ENCODE results near the gene NDEL1.

NDEL1 gene

GRCh38 chr17:8459107-8459506 lies 23.4 kb downstream of the NDEL1 start:
- DNase-seq: no peak

GRCh38 chr17:8459831-8460230 lies 24.1 kb downstream of the NDEL1 start:
- no peak for DNase-seq

DNA sequence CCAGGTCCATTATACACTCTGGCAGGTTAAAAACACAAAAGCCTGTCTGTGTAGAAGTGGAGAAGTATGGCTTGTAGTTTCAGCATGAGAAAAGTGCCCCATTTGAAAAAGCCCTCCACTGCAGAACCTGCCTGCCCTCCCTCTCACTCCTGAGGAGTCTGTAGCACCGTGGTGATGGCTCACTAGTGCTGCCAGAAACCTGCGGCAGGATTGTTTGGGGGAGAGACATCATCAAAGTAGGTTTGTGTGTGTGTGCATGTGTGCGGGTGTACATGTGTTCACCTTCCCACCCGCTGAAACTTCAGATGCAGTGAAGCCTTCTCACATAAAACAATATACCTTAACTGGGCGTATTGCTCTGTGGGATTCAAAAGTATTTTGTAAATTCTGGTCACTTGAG lies 26.9 kb downstream of the NDEL1 start:
- DNase-seq: no peak

GRCh38 chr17:8463099-8463498 lies 27.4 kb downstream of the NDEL1 start:
- DNase-seq: no peak

GRCh38 chr17:8464941-8465340 lies 29.3 kb downstream of the NDEL1 start:
- DNase-seq: no peak

DNA sequence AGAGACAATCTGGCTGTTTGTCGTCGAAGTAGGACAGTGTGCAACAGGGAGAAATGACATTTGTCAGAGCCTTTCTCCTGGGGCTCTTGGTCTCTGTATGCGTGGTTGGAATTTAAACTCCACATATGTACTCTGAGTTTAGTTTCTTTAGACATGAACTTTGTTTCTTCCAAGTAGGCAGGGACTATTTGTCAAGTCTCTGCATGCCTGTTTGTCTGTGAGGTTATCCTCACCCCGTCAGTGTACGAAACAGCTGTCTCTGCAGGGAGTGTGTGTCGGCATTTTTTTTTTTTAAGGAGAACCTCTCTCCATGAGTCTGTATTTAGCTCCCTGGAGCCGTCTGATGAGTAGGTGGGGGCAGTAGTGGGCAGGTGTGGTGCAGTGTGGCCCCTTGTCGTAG lies 29.7 kb downstream of the NDEL1 start:
- no peak for DNase-seq

DNA sequence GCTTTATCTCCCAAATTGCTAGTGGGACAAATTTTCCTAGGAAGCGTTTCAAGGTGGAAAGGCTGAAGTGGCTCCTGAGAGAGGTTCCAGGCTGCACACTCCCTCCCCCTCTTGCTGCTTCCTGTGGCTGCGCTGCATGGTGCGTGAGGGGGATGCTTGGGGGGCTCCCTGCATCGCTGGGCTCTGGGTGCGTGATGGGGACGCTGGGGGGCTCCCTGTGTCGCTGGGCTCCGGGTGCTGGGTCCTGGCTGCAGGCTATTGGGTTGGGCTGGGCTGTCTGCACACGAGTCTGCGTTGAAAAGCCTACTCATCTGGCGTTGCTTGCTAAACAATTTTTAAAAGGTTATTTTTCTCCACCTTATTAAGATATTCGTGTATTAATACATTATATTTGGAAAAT lies 30.1 kb downstream of the NDEL1 start:
- no peak for DNase-seq

DNA sequence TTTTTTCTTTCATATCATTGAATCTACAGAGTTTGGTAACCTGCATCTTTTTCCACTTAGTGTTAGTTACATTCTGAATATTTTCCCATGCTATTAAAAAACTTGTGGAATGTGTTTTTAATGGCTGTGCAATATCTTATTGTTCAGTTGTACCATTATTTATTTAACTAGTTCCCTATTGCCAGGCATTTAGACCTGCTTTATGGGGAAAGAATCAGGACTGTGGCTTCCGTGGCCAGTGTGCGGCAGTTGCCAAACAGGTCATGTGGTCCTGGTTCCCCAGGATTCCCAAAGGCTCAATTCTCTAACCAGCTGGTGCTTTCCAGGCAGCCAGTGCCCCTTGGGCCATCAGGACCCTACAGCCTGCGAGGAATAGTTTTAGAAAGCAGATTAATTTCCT lies 30.8 kb downstream of the NDEL1 start:
- DNase-seq: no peak

DNA sequence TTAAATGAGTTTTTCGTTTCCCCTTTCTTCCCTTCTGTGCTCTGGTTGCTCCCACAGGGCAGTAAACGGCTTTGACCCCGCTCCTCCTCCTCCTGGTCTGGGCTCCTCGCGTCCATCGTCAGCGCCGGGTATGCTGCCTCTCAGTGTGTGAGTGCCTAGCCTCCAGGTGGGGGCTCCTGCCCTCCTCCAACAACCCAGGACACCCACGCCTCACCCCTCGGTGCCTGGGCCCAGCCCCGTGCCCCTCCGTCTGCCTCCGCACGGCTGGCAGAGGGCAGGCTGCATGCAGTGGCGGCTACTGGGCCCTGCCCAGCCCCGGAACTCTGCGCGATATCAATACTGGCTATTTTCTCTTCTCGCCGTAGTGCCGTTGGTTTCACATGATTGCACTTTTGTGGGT lies 31.2 kb downstream of the NDEL1 start:
- DNase-seq: no peak

DNA sequence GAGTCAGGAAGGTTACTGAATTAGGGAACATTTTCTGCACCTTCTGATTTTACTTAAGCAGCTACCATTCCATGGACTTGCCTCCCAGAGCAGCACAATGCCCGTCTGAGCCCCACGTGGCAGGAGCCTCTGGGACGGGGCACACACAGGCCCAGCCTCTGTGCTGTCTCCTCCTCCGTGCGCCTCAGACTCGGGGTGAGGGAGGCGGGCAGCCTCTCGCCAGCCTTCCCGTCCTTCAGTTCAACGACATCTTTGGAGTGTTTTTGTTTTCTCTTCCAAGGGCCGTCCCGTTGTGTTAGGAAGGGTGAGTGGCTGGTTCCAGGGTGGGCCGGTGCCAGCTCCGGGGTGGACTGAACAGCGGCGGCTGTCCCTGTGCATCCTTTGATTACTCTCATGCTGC lies 31.8 kb downstream of the NDEL1 start:
- DNase-seq: no peak

DNA sequence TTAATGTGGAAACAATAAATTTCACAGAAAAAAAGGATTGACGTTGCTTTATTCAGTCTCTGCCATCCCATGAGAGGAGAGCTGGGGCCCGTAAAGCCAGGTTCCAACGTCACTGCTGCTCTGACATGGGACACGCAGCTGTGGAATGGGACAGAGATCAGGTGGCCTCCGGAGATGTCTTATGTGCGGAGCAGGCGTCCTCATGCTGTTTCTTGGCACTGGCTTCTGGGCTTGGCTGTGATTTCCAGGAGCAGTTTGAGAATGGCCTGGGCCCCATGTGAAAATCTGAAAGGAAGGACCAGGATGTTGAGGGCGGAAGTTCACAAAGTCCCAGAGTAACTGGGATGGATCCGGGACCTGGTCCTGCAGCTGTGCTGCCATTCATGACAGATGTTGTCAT lies 32.4 kb downstream of the NDEL1 start:
- no peak for DNase-seq

- DNase-seq: no peak
Observed at GRCh38 chr17:8468980-8469379, 33.3 kb downstream of the NDEL1 start.

DNA sequence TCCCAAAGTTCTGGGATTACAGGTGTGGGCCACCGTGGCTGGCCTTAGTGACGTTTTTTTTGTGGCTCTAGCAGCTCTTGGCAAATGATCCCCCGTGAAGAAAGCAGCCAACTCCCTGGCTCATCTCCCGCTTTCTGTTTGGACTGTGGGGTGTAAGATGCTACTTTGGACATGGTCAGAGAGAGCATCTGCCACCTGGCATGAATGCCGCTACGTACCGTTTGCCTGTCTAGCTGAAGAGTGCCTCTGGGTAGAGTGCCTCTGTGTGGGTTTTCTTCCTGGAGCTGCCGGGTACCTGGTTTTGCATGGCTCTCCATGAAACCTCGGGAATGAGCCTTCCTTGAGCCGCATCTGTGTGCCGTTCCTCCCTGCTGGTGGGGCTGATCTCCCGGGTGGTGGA lies 34.3 kb downstream of the NDEL1 start:
- DNase-seq: no peak

DNA sequence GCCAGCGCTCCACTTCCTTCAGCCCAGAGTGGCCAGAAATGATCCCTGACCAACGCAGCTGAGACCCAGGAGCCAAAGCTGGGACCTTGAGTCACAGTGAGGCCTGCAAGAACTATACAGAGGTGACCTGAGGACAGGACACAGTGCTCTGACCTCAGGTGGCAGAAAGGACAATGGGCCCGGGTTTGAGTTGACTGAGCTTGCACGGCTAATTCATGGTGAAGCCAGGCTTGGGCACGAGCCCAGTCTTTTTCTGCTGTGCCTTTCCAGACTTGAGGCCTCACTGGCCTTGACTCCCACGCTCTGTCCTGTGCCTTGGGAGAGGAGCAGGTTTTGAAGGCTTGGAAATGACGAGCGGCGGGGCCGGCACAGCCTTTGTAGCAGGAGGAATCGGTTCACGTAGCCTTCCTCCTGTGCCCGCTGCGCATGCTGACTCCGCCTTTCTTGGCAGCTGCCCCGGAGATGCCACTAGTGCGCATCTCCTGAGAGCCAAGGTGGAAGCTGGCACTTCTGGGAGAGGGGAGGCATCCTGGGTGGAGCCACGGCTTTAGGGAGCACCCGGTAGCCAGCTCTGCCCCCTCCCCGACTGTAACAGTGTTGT lies 34.9 kb downstream of the NDEL1 start:
- no peak for DNase-seq

- DNase-seq: no peak
Observed at GRCh38 chr17:8472663-8473062, 37.0 kb downstream of the NDEL1 start.

DNA sequence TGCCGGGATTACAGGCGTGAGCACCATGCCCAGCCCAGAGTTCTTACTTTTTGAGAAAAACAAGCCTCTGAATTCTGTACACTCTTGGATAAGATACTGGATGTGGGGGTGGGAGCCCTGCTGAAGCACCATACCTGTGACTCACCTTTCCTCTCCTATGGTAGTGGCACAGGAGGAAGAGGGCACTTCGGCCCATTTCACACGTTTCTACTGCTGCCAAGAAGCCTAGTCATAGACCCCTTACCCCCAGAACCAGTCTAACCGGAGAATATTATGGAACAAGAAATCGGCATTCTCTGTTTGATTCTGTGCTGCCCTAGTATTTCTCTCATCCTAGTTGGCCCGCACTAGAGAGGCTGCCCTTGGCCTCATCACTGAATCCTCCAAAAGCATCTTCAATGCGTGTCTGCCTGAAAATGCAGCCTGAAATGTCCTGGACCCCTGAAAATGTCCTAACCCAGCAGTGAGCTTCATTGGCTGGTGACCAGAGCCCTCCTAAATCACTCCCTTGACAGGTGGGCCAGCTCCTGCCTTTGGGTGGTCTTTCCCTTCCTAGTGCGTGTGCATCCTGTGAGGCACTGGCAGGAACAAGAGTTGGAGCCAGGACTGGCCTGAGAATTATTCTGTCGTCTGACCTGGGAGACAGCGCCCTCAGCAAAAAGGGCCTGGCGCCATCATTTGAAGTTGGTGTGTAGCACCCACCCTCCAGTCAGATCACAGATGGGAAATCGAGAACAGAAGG lies 37.9 kb downstream of the NDEL1 start:
- DNase-seq: no peak

- DNase-seq: no peak
Observed at GRCh38 chr17:8474826-8475225, 39.1 kb downstream of the NDEL1 start.

DNA sequence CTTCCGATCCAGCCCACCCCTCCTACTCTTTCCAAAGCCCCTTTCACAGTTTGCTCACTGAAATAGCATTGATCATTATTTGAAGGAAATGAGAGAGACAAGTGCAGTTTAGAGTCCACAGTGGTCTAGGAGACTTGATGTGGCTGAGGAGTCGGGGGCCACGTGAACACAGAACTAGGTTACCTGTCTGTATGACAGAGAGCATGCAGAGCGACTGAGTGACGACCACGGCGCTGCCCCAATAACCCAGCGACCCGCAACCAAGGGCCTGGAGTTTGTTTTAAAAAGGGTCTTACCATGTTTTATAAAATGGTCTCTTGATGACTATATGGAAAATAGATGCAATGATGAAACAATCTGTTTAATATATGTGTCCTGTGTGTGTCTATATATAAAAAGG lies 39.5 kb downstream of the NDEL1 start:
- no peak for DNase-seq

GRCh38 chr17:8475781-8476180 lies 40.1 kb downstream of the NDEL1 start:
- DNase-seq: no peak

DNA sequence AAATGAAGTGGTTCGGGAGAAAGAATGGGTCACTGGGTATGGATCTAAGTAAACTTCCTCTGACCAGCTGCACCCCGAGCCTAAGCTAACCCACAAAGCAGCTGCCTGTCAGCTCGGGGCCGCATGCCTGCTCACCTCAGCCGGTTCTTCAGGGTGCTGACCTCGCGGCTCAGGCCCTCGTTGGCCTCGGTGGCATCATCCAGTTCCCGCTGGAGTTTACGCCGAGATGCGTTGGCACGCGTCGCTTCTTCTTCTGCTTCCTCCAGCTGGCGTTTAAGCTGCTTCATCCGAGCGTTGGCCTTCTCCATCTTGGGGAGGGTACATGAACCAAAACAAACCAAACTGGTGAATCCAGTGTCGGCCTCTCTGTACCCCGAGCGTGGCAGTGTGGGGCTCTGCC lies 41.1 kb downstream of the NDEL1 start:
- DNase-seq: no peak

DNA sequence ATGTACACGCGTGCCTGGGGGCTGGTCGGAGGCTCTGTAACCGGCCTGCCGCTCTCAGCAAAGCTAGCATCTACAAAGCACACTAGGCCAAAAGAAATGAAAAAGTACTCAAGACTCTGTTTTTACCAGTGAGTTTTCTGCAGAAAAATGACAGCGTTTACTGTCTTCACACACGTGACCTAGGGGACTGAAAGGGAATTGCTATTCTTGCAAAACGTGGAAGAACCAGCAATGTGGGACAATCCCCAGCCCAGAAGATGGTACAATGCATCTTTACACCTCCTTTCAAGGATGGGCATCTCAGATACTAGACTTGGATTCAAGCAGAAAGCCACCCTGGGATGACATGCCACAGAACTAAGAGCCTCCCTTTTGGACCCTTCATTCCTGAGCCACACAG lies 41.5 kb downstream of the NDEL1 start:
- no peak for DNase-seq

- no peak for DNase-seq
Observed at GRCh38 chr17:8477715-8478441, 42.2 kb downstream of the NDEL1 start.

DNA sequence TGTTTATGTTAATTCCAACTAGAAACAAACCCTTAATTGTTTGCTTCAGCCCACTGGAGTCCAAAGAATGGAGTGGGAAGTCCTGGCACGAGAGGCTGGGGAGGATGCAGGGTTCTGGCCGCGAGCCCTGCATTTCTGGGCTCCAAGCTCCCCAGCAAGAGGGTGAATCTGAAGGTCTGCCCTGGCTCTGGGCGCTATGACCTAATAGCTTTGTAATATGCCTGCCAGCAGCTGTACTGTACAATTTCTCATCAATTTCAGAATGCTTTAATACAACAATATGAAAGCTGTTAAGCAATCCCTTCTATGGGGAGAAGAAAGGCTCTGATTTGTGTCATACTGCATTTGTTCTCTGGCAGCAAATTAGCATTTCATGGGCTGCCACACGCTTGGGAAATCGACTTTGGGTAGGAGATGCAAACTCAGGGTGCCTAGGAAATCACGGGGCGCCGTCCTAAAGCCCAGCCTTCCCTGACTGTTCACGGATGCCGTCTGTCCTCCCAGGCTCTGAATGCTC lies 43.8 kb downstream of the NDEL1 start:
- no peak for DNase-seq

Data from CD4-positive, alpha-beta T cell treated with Interleukin-4 for 1 hour (primary cell).